ENCODE results near the gene NHSL1.

NHSL1 gene

DNA sequence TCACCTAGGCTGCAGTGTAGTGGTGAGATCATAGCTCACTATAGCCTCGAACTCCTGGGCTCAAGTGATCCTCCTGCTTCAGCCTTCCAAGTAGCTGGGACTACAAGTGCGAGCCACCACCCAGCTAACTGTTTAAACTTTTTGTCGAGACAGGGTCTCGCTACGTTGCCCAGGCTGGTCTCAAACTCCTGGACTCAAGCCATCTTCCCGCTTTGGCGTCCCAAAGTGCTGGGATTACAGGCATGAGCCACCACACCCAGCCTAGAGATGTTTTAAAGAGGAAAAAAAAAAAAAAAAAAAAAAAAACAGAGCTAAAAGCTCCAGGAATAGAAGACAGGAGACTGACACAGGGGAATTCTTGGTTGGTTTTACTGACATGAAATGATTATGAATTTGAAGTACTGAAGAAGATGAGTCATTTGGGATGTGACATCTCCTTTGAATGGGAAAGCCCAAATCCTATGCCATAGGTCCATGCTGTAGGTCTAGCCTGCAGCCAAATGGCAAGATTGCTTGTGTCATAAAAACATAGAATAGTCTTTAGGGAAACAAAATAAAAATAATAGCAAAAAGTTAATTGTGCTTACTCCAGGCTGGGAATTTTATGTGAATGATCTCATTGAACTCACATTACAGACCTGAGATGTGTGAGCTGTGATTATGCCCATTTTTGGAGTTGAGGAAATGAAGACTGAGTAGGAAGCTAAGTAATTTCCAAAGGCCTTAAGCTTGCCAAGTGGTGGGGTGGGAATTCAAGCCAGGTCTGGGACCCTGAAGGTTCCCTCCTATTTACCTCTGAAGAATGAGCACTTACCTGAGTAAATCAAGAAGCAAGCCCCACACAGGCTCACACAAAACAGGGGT lies 24.3 kb upstream of the NHSL1 start:
- DNase-seq, result no peak

DNA sequence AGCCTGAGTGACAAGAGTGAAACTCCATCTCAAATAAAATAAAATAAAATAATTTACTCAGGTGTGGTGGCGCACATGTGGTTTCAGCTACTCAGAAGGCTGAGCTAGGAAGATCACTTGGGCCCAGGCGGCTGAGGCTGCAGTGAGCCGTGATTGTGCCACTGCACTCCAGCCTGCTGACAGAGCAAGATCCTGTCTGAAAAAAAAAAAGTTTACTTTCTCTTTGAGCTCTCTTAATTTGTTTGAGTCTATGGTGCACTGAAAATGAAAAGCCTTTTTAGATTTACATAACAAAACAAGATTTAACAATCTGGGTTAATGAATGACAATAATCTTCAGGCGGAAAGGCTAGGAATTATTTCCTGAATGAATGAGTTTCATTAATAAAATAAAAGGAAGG lies 23.3 kb upstream of the NHSL1 start:
- DNase-seq, result no peak

DNA sequence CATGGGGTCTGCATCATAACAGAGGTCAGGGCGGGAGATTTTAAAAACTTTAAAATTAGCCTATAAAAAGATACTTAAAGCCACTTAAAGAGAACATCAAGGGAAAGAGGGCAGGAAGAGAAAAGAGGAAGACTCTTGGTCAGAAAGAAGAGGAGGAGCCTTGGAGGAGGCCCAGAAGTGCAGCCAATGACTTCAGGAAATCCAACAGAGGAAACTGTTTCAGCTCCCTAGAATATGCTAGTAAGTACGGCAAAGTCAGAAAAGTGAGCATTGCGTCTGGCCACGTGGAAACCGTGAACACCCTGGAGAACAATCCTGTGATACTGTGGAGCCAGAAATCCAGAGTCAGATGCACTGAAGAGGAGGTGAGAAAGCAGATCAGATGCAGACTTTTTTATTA lies 22.5 kb upstream of the NHSL1 start:
- DNase-seq, result no peak

GRCh38 chr6:138520463-138520862 lies 21.2 kb upstream of the NHSL1 start:
- DNase-seq, result no peak

- no peak for DNase-seq
Observed at GRCh38 chr6:138518054-138518453, 18.8 kb upstream of the NHSL1 start.

- DNase-seq, result no peak
Observed at GRCh38 chr6:138517635-138518034, 18.3 kb upstream of the NHSL1 start.

DNA sequence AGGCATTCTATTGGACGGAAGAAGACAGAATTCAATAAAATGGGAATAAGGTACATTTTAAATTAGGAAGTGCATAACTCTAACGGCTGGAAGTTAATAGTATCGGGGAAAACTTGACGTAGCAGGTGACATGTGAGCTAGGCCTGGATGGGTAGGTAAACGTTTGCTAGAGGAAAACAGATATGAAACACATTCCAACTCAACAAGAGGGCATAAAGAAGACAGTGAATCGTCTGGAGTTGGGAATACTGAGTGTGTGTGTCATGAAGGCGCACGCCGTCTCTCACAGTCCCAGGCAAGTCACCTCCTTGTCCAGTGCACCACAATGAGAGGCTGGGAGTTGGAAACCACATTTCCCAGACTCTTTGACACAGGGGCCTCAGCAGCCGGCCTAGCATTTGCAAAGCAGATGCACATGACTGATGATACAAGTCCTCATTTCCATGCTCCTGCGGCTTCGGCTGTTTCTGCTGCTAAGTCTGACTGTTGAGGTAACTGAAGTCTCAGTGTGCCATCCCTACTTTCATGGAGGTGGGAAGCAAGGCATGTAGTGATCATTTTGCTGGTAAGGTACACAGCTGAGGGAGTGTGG lies 16.5 kb upstream of the NHSL1 start:
- no peak for DNase-seq

DNA sequence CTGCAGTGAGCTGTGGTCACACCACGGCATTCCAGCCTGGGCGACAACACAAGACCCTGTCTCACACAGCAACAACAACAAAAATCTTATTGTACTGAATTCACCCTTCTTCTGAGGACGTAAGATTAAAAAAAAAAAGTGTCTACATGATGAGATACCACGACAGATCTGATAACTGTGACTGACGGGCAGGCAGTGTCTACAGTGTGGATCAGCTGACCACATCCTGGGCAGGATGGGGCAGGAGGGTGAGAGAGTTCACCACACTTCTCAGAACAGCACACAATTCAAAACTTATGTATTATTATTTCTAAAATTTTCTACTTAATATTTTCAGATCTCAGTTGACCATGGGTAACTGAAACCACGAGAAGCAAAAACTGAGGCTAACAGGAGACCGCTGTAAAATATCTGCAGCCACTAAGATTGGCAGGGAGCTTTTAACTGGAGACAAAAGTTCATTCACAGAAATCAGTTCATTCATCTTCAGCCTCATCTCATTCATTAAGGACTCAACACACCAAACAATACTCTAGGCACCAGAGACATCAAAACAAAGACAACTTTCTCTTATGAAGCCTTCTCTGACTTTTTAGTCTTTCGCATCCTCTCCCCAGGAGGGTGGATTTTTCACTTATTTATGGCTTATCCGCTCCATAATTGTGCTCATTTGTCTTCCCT lies 15.7 kb upstream of the NHSL1 start:
- no peak for DNase-seq

DNA sequence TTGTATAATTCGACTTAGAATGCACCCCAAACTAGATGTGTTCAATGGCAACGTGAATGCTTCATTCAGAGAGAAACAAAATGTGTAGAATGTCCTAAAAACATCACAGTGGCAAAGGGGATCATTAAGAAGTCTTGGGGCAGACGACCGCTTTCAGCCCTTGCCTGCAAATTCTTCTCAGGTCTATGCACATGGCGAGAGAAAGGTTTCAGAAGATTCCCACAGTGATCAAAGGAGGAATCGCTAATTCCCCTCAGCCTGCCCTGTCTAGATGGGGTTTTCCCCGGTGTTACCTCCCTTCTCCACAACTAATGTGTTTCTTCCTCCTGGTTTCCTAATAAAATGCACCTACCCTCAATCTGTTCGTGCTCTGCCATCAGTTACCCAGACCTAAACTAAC lies 13.3 kb upstream of the NHSL1 start:
- no peak for DNase-seq

GRCh38 chr6:138510093-138510492 lies 10.8 kb upstream of the NHSL1 start:
- peak; percentile 9 for DNase-seq

DNA sequence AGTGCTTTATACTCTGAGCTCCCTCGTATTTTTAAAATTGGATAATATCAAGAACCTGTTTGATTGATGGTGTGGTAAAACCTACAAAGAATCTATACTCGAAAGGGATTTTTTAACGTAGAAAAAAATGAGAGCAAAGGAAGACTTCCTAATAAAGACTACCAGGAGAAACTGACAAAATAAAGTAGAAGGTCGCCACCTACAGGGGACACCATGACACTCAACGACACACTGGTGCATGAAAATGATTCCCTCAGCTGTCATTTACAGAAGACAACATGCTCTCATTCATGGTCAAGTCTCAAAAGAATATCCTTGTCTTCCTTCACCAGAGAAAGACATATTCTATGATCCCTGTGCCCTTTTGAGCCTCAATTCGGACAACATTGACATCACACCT lies 10.1 kb upstream of the NHSL1 start:
- DNase-seq, result peak; percentile 59

DNA sequence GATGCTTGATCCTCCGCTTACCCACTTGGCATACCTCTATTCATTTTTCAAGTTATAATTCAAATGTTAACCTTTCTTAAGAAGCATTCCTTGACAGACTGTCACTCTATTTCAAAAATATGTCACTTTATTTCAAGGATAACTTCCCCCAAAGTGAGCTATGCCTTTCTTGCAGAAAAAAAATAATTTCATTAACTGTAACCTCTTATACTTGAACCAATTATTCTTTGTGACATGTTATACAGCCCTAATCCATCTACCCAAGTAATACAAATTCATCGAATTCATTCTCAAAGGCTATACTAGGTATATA lies 9.3 kb upstream of the NHSL1 start:
- DNase-seq, result no peak

GRCh38 chr6:138507977-138508675 lies 8.8 kb upstream of the NHSL1 start:
- no peak for DNase-seq

DNA sequence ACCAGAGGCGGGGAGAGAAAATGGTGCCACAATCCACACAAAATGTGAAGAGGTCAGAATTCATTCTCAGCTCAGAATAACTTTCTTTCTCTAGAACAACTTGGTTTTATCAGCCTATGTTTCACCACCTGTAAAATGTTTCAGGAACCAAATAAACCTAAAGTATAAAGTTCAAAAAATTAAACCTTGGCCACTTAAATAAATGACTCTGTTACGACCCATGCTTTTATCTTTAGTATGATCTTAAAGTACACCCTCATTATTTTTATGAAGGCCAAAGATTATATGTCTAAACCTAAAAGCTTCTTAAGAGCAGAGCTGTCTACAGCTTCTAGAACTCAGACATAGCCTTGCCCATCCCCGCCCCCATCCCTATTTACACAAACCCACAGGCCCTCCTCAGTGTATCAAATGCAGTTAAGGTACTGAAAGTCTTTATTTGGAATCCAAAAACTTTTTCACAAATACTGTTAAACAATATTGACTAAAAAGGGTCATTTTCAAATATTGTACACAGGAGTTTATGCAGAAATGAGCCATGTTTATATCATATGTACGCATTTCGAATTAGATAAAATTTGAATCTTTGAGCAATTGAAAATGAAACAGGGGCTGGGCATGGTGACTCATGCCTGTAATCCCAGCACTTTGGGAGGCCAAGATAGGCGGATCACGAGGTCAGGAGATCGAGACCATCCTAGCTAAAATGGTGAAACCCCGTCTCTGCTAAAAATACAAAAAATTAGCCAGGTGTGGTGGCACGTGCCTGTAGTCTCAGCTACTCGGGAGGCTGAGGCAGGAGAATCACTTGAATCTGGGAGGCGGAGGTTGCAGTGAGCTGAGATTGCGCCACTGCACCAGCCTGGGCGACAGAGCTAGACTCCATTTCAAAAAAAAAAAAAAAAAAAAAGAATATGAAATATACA lies 5.7 kb upstream of the NHSL1 start:
- no peak for DNase-seq

GRCh38 chr6:138503881-138504680 lies 4.8 kb upstream of the NHSL1 start:
- DNase-seq, result no peak

DNA sequence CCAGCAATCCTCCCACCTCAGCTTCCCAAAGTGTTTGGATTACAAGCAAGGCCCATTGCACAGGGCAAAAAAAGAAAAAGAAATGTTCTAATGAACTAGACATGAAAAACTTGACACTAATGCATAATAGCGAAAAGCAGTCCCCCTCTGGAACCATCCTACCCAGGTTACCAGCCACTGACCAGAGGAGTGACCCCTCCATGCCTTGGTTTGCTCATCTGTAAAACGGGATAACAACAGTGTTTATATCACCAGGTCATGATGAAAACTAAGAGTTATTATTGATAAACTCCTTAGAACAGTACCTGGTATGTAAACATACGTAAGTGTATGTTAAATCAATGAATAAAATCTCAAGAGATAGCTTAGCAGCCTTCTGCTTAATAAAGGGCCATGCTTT lies 3.3 kb upstream of the NHSL1 start:
- DNase-seq, result no peak

DNA sequence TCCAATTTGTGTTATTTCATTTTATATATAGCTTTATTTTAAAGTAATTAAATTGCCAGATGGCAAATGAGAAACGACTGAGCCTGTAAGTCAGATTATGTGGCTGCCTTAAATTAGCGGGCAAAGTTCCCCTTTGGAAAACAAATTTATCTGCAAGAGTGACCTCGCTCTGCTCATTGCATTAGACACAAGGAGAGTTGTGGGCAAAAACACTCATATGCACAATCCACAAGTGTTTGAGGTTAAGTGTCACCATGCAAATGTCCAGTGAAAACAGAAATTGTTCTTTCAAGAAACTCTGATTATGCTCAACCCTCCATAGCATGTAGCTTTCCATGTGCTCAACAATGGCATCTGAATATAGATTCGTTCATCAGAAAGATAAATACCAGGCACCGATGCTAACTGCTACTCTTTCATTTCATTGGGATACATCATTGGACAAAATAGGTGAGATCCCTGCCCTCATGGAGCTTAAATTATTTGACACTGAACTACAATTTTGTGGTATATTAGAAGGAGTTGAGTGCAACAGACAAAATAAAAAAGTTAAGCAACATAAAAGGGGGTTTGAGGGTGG lies 1.7 kb upstream of the NHSL1 start:
- DNase-seq, result no peak

- DNase-seq, result no peak
Observed at GRCh38 chr6:138500045-138500665, 861 bp upstream of the NHSL1 start.

GRCh38 chr6:138498629-138499302 lies 528 bp downstream of the NHSL1 start:
- DNase-seq, result no peak

- no peak for DNase-seq
Observed at GRCh38 chr6:138497286-138497685, 2.0 kb downstream of the NHSL1 start.
